GM12891 (cell line): ENCODE measurements around the gene PPP2R3A.
"Not testable (repeated sequence)": the region's sequence is repeated elsewhere in the genome, so short reads cannot be mapped to it uniquely, and the experiment has no call there.

Source experiments
- DNase-seq: peaks from one replicate; pipeline ENCODE4 v3.0.0; 2011; ENCODE audit warnings: low spot score; ENCODE audit not compliant: insufficient read length
- FAIRE-seq: peaks from 2 replicates; lab custom pipeline; 2011; peaks lifted over from hg19 to GRCh38; lab: Jason Lieb, UNC
- PAX5 ChIP-seq: IDR thresholded peaks from 2 replicates; pipeline ENCODE4 v1.6.1; 2011; ENCODE audit warnings: low read length, moderate library complexity, mild to moderate bottlenecking; ENCODE audit not compliant: insufficient read depth, severe bottlenecking
- POLR2A ChIP-seq: IDR thresholded peaks from 2 replicates; pipeline ENCODE4 v1.6.1; 2011; ENCODE audit warnings: low read depth, low read length, control low read depth
- POLR2AphosphoS5 ChIP-seq: IDR thresholded peaks from 2 replicates; pipeline ENCODE4 v1.6.1; 2011; ENCODE audit warnings: low read depth, low read length, control low read depth
- POU2F2 ChIP-seq: IDR thresholded peaks from 2 replicates; pipeline ENCODE4 v1.6.1; 2011; ENCODE audit warnings: low read depth, mild to moderate bottlenecking, control low read depth, low read length, moderate library complexity
- SPI1 ChIP-seq: IDR thresholded peaks from 2 replicates; pipeline ENCODE4 v1.6.1; 2011; ENCODE audit warnings: low read depth, low read length, control low read depth
- TAF1 ChIP-seq: IDR thresholded peaks from 2 replicates; pipeline ENCODE4 v1.6.1; 2011; ENCODE audit warnings: low read depth, low read length, control low read depth

Gene PPP2R3A

DNA sequence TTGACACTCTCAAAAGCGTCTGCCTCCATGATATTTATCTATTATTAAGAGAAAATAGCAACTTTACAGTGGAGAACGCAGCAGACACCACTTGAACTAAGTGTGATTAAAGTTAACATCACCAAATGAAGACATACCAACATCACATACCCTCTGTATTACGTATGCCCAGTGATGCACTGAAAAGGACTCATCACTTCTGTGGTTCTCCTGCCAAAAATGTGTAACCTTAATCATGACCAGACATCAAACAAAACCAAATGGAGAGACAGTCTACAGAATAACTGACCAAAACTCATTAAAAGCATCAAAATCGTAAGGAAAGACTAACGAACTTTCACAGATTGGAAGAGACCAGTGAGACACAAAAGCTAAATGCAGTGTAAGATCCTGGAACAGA is 103.2 kb downstream of the PPP2R3A start:
- FAIRE-seq (no peak), DNase-seq (no peak)
- TF ChIP-seq SPI1 (no peak), POLR2A (no peak), TAF1 (no peak), POLR2AphosphoS5 (no peak), POU2F2 (no peak), PAX5 (no peak)

DNA sequence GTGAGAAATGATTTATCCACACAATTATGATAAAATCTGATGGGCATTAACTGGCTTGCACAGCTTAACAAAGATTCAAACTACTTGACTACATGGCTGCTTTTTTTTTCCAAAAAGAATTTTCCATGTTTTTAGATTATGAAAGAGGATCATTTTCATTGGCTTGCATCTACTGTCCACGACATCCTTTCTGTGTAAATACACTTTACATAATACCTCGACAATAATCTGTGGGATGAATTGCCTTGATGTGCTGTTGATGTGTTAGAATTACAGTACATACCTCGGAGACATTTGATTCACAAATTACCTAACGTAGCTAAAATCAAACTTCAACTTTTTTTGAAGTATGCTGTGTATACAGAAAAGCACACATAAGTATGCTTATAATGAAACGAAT is 104.4 kb downstream of the PPP2R3A start:
- DNase-seq (no peak), FAIRE-seq (no peak)
- no peak for TF ChIP-seq POLR2A
- no peak for TF ChIP-seq SPI1
- TF ChIP-seq POU2F2 = no peak
- no peak for TF ChIP-seq POLR2AphosphoS5
- no peak for TF ChIP-seq TAF1

DNA sequence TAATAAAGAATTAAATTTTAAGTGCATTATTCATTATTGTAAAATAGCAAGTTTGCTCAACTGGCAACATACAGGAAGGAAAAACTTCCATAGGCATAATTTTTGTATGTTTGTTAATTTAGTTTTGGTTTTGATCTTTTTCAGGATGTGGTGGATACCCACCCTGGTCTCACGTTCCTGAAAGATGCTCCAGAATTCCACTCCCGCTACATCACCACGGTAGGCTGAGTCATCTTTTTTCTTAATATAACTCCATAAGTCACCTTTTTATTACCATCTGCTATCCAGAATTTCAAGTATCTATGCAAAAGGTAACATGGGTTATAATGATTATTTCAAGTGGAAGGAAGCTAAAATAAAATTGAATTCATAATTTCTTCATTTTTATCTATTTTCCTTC is 104.8 kb downstream of the PPP2R3A start:
- DNase-seq (no peak), FAIRE-seq (no peak)
- TF ChIP-seq POLR2A (no peak), POLR2AphosphoS5 (no peak), POU2F2 (no peak), SPI1 (no peak), PAX5 (no peak), TAF1 (no peak)

DNA sequence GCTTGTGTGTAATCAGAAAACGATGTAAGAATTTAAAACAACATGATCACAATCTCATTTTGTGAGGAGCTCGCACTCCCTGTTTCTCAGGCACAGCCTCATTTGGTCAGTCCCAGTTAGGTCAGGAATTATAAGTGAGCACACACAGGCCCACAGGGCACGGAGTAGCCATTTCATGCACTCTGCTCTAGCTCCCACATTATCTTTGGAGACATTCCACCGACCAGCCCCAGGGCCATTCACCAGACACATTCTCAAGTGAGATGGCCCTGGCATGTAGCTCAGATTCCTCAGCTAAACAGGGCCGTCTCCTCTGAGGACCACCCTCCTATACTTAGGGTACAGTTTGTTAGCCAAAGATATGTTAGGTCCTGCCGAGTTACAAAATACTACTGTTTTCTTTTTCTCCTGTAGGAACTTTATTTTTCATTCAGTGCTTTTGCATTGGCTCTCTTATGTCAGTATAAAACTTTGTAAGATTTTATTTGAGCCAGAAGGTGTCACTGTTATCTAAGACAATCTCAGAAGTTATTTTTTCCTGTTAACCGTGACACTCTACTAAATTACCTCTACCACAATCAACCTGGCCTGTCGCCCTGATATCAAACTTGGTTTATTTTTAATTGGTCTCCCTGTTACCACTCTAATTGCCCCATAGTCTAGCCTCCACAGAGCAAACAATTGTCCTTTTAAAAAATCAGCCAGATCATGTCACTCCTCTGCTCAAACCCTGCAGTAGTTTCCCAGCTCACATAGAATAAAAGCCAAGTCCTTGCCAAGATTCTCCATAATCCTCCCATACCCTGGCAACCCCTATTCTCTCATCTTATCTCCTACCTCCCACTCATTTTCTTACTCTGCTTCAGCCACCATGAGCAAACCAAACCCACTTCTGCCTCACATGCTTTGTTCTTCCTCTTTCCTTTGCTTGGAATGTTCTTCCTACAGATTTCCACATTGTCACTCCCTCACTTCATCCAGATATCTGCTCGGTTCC is 105.7 kb downstream of the PPP2R3A start:
- DNase-seq (no peak), FAIRE-seq (peak; percentile 33)
- TF ChIP-seq POLR2A (no peak), POLR2AphosphoS5 (no peak), SPI1 (no peak), PAX5 (no peak), POU2F2 (no peak), TAF1 (no peak)

DNA sequence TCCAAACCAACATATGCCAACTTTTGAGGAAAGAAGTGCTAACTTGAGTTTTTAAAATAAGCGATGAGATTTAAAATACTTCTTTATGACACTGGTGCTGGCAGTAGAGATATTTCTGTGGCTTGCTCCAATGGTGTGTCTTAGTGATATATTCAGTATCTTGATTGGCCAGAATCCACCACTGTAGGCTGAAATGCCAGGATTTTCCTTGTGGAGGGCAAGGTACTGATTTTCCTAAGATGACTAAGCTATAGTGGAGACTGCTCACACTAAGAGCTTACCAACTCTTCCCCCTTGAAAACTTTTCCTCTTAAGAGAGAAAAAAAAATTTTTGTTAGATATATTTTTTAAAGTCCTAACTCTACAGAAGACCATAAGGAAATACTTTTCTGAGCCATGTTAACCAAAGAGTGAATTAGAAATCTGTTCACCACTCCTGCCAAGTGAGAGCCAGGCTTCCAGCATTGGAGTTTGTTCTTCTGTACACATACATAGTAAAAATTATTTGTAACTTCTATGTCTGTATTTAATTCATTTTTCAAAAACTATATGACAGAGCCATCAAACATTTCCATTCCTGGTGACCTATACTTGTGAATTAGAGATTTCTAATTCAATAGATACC is 109.1 kb downstream of the PPP2R3A start:
- FAIRE-seq (no peak), DNase-seq (no peak)
- TF ChIP-seq PAX5 = no peak
- no peak for TF ChIP-seq POLR2AphosphoS5
- TF ChIP-seq TAF1 = no peak
- no peak for TF ChIP-seq SPI1
- TF ChIP-seq POU2F2 = no peak
- TF ChIP-seq POLR2A = no peak

DNA sequence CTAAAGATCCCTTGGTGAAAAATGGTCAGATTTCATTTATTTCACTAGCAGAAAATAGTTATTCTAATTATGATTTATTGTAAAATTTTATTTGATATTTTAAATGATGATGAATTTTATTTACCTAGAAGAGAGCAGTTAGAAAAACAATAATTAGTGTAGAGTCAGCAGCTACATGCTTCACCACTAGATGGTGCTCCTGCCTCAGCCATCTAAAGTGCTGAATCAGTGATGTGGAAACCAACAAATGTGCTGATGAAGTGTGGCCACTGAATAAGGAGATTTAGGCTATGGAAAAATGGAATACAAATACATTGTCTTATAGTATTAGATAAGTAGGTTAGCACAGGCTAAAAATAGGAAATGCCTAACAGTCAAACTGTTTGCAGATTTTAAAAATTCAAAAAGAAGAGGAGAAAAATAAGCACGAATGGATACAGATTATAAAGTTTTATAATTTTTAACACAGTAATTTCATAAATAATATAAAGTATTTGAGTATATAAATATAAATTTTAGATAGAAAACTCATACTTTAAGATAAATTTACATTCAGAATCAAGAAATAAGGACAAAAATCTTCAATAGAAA is 109.8 kb downstream of the PPP2R3A start:
- DNase-seq (peak; percentile 17), FAIRE-seq (peak; percentile 87)
- TF ChIP-seq POLR2A (no peak), PAX5 (peak; percentile 95), POLR2AphosphoS5 (no peak)

DNA sequence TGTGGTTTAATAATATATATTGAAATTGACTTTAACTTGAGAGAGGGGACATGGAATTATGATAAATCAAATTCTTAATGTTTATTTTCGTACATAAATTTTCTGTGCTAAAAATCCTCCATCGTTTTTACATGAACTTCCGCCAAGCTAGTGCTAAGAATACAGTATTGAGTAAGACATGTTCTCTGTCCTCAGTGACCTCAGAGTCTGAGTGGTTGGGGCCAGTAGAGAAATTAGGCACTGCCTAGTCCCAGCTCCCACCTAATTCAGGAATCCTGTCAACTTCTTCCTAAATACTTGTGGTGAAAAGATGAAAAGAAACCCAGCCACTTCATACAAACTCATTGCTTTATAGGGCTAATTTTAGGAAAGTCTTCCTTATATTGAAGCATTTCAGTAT is 110.3 kb downstream of the PPP2R3A start:
- TF ChIP-seq POLR2A (no peak), POLR2AphosphoS5 (no peak), PAX5 (no peak)
- FAIRE-seq (no peak), DNase-seq (no peak)

DNA sequence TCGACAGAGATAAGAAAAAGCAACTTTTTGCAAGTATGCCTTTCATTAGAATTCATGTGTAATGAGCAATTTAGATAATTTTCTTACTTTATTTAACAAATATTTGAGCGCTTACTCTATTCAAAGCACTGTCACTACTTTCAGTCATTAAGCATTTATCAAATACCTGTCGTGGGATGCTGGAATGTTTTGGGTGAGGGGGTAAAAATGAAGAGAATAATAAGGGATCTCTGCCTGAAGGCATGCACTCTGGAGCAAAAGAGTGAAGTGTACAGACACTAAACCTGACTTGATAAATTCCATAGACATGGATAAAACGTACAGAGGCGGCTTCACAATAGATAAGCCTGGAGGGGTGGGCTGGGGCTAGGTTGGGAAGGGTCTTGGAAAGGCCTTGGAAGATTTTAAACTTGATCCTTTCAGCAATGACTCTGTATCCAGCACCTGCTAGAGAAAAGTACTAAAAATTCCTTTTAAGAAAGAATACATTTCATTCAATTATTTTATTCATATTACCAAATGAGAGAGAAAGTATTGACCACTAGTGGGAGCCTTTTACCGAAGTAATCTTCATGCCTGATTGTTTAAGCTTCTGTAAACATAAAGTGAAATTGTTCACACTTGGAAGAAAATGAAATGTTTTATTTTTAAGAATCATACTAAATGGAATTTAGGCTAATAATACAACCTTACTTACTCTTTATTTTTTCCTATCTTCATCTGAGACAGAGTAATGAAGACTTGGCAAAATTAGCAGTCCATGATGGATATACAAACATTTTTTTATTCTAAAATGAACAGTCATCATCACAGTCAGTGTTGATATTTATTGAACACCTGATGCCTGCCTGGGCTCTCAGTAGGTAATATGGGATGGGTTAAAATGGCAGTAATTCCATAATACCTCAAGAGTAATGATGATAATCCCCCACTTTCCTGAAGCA is 113.2 kb downstream of the PPP2R3A start:
- DNase-seq = no peak
- TF ChIP-seq SPI1 (no peak), POLR2AphosphoS5 (no peak), POLR2A (no peak), TAF1 (no peak), POU2F2 (no peak), PAX5 (no peak)
- FAIRE-seq = no peak

DNA sequence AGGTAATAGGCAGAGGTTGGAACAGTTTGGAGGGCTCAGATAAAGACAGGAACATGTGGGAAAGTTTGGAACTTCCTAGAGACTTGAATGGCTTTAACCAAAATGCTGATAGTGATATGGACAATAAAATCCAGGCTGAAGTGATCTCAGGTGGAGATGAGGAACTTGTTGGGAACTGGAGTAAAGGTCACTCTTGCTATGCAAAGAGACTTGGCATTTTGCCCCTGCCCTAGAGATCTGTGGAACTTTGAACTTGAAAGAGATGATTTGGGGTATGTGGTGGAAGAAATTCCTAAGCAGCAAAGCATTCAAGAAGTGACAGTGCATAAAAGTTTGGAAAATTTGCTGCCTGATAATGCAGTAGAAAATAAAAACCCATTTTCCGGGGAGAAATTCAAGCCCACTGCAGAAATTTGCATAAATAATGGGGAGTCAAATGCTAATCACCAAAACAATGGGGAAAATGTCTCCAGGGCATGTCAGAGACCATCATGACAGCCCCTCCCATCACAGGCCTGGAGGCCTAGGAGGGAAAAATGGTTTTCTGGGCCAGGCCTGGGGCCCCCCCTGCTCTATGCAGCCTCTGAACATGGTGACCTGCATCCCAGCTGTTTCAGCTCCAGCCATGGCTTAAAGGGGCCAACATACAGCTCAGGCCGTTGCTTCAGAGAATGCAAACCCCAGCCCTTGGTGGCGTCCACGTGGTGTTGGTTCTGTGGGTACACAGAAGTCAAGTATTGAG is 118.3 kb downstream of the PPP2R3A start:
- DNase-seq = not testable (repeated sequence)

DNA sequence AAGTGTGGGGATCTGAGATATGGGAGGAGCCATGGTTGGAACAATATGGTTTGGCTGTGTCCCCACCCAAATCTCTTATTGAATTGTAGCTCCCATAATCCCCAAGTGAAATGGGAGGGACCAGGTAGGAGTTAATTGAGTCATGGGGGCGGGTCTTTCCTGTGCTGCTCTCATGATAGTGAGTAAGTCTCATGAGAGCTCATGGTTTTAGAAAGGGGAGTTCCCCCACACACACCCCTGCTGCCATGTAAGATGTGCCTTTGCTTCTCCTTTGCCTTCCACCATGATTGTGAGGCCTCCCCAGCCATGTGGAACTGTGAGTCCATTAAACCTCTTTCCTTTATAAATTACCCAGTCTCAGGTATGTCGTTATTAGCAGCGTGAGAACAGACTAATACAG is 119.5 kb downstream of the PPP2R3A start:
- not testable (repeated sequence) for DNase-seq

More for the DNA sequence above, 118.3 kb downstream of the PPP2R3A start:
- not testable (repeated sequence) for FAIRE-seq

More for the DNA sequence above, 119.5 kb downstream of the PPP2R3A start:
- FAIRE-seq = not testable (repeated sequence)
